Ovary (tissue), 3 donors: Measurements from ENCODE around the gene NPAS2.

ENCODE experiments used
- CTCF ChIP-seq, 3 donors: fragments of 450-650 bp in 2 of 3; fragments of 200-600 bp in 1 of 3; IDR thresholded peaks; one replicate each; pipeline versions ENCODE4 v1.5.1 to v1.8.0; 2016 to 2022; ENCODE audit warnings: antibody characterized with exemption in 3 of 3, mild to moderate bottlenecking in 1 of 3
- POLR2A ChIP-seq: fragments of 450-650 bp; IDR thresholded peaks from one replicate; pipeline ENCODE4 v1.6.1; 2017; ENCODE audit warnings: antibody characterized with exemption, mild to moderate bottlenecking, moderate library complexity
- donor health status: DM: no; HTN: no; CAD: no.

GRCh38 chr2:100934504-100935371 lies 114.8 kb downstream of the NPAS2 start:
- TF ChIP-seq CTCF (IDR thresholded peaks at IDR 0.05) (no peak), POLR2A (no peak)
